Adrenal gland (tissue), 5 donors: ENCODE data around the gene WEE1.

Source experiments
- POLR2A ChIP-seq, 2 donors: fragments of 450-650 bp; IDR thresholded peaks; one replicate each; pipeline ENCODE4 v1.6.1; 2017; ENCODE audit warnings: antibody characterized with exemption in 2 of 2, mild to moderate bottlenecking in 2 of 2, moderate library complexity in 1 of 2
- TF ChIP-seq, protein P1 (sequence below), 6 experiments: fragments of 450-650 bp in 4 of 6; fragments of 200-600 bp in 2 of 6; sonication (generic) in 1 of 6; IDR thresholded peaks; 1 replicate in 5 of 6; 2 replicates in 1 of 6; pipeline versions ENCODE4 v1.5.1 to v1.8.0; 2016 to 2021; ENCODE audit warnings: antibody characterized with exemption in 6 of 6, mild to moderate bottlenecking in 2 of 6, moderate library complexity in 1 of 6
- donor health status: DM: no; HTN: no; CAD: no.

GRCh38 chr11:9562716-9563115 lies 10.8 kb upstream of the WEE1 start:
- TF ChIP-seq, protein P1, sequence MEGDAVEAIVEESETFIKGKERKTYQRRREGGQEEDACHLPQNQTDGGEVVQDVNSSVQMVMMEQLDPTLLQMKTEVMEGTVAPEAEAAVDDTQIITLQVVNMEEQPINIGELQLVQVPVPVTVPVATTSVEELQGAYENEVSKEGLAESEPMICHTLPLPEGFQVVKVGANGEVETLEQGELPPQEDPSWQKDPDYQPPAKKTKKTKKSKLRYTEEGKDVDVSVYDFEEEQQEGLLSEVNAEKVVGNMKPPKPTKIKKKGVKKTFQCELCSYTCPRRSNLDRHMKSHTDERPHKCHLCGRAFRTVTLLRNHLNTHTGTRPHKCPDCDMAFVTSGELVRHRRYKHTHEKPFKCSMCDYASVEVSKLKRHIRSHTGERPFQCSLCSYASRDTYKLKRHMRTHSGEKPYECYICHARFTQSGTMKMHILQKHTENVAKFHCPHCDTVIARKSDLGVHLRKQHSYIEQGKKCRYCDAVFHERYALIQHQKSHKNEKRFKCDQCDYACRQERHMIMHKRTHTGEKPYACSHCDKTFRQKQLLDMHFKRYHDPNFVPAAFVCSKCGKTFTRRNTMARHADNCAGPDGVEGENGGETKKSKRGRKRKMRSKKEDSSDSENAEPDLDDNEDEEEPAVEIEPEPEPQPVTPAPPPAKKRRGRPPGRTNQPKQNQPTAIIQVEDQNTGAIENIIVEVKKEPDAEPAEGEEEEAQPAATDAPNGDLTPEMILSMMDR (IDR thresholded peaks at IDR 0.05) = no peak
- TF ChIP-seq POLR2A (IDR thresholded peaks at IDR 0.05) = no peak
